Glutamatergic neuron (in vitro differentiated cells): Measurements from ENCODE around the gene PMM1. TPM values are rescaled to one million over a fixed set of nuclear protein-coding genes. Genes with fewer than 3 reads are reported as not detected.

Experiments used
- DNase-seq: peaks from one replicate; pipeline ENCODE4 v3.0.0; 2022
- H3K27ac Mint-ChIP-seq: one replicate; pipeline ENCODE4 v1.8.0; 2020; ENCODE audit warnings: mild to moderate bottlenecking, mixed read lengths, inconsistent platforms; ENCODE audit not compliant: unreplicated experiment
- H3K27me3 Mint-ChIP-seq: one replicate; pipeline ENCODE4 v1.8.0; 2020; ENCODE audit warnings: mild to moderate bottlenecking, moderate library complexity, mixed read lengths, inconsistent platforms; ENCODE audit not compliant: unreplicated experiment
- H3K36me3 Mint-ChIP-seq: one replicate; pipeline ENCODE4 v1.8.0; 2020; ENCODE audit warnings: mild to moderate bottlenecking, mixed read lengths, inconsistent platforms; ENCODE audit not compliant: unreplicated experiment
- H3K4me1 Mint-ChIP-seq: one replicate; pipeline ENCODE4 v1.8.0; 2020; ENCODE audit warnings: mild to moderate bottlenecking, low read depth, mixed read lengths, inconsistent platforms; ENCODE audit not compliant: unreplicated experiment
- H3K4me3 Mint-ChIP-seq: one replicate; pipeline ENCODE4 v1.8.0; 2020; ENCODE audit warnings: mild to moderate bottlenecking, mixed read lengths, inconsistent platforms; ENCODE audit not compliant: unreplicated experiment
- H3K9me3 Mint-ChIP-seq: one replicate; pipeline ENCODE4 v1.8.0; 2020; ENCODE audit warnings: mild to moderate bottlenecking, moderate library complexity, mixed read lengths, inconsistent platforms; ENCODE audit not compliant: unreplicated experiment
- CTCF ChIP-seq: fragments of 200-600 bp; sonication (generic); IDR thresholded peaks from one replicate; pipeline ENCODE4 v1.5.0; 2021; ENCODE audit not compliant: partially characterized antibody, unreplicated experiment
- total RNA-seq: library from RNA; stranded (reverse); fragmentation: NEBNext Ultra II Directional; extraction: Animal tissue kit (Norgen Biotek cat#: 25700); gene quantifications from one replicate; pipeline ENCODE4 v1.2.1, GENCODE V29; 2021; ENCODE audit not compliant: unreplicated experiment

PMM1 gene
- total RNA-seq, 1 donor from 2014 or later = 35.0 TPM

- TF ChIP-seq CTCF = no peak
- H3K36me3 Mint-ChIP-seq = no peaks in the 10 kb centered on the region
- H3K27me3 Mint-ChIP-seq = peaks cover 6% of the 10 kb centered on the region
- H3K9me3 Mint-ChIP-seq = no peaks in the 10 kb centered on the region
- peaks cover 8% of the 10 kb centered on the region for H3K4me1 Mint-ChIP-seq
- H3K4me3 Mint-ChIP-seq = no peak overlapping the region
- DNase-seq = no peak
- no peak overlapping the region for H3K27ac Mint-ChIP-seq
These were observed 38.6 kb downstream of the PMM1 start for GRCh38 chr22:41550952-41551491.

GRCh38 chr22:41548830-41549211 lies 40.8 kb downstream of the PMM1 start:
- no peak overlapping the region for H3K4me3 Mint-ChIP-seq
- H3K36me3 Mint-ChIP-seq = no peaks in the 10 kb centered on the region
- no peak for TF ChIP-seq CTCF
- H3K27me3 Mint-ChIP-seq = peaks cover 4% of the 10 kb centered on the region
- no peaks in the 10 kb centered on the region for H3K9me3 Mint-ChIP-seq
- DNase-seq = no peak
- no peak overlapping the region for H3K27ac Mint-ChIP-seq
- peaks cover 14% of the 10 kb centered on the region for H3K4me1 Mint-ChIP-seq

GRCh38 chr22:41544671-41545476 lies 44.8 kb downstream of the PMM1 start:
- Mint-ChIP-seq H3K4me3 (peak overlapping the region; percentile 93), H3K9me3 (no peaks in the 10 kb centered on the region), H3K4me1 (peaks cover 10% of the 10 kb centered on the region), H3K27ac (peak overlapping the region; percentile 67), H3K36me3 (no peaks in the 10 kb centered on the region), H3K27me3 (peaks cover 9% of the 10 kb centered on the region)
- no peak for DNase-seq
- no peak for TF ChIP-seq CTCF

GRCh38 chr22:41543854-41544670 lies 45.6 kb downstream of the PMM1 start, which contains the start of gene POLR3H:
Gene POLR3H, minus strand, starts transcription at chr22:41544470. Its CDS starts 369 bp downstream, at chr22:41544101.
- Mint-ChIP-seq H3K9me3 (no peaks in the 10 kb centered on the region), H3K4me1 (peaks cover 10% of the 10 kb centered on the region), H3K27me3 (peaks cover 7% of the 10 kb centered on the region), H3K36me3 (no peaks in the 10 kb centered on the region), H3K27ac (peak within 1 kb of the TSS; percentile 67), H3K4me3 (peak within 1 kb of the TSS; percentile 93)
- DNase-seq = peak; percentile 99
- TF ChIP-seq CTCF = peak; percentile 46

- Mint-ChIP-seq H3K36me3 (no peaks in the 10 kb centered on the region), H3K27me3 (peaks cover 7% of the 10 kb centered on the region), H3K4me3 (peak overlapping the region; percentile 47), H3K9me3 (no peaks in the 10 kb centered on the region), H3K4me1 (peaks cover 10% of the 10 kb centered on the region), H3K27ac (no peak overlapping the region)
- no peak for DNase-seq
- no peak for TF ChIP-seq CTCF
These were observed 47.4 kb downstream of the PMM1 start for GRCh38 chr22:41542224-41542623.
